Left lung (tissue), 10 donors: ENCODE results near the gene SGO1. TPM values are rescaled to one million over a fixed set of nuclear protein-coding genes. Genes with fewer than 3 reads are reported as not detected.

Experiments used
- ATAC-seq: fragments of 200-7000 bp; cut with Tn5 transposase; one replicate; pipeline ENCODE4 v1.9.1; 2020; ENCODE audit warnings: moderate library complexity
- DNase-seq, 4 donors: peaks; one replicate each; pipeline ENCODE4 v3.0.0-alpha.2; 2013 to 2020
- H3K27ac ChIP-seq, 2 donors: fragments of 200-600 bp; sonication (generic) in 1 of 2; one replicate each; pipeline versions ENCODE4 v1.5.0 to v1.8.0; 2020 to 2021
- H3K27me3 ChIP-seq, 2 donors: fragments of 200-600 bp; sonication (generic) in 1 of 2; one replicate each; pipeline versions ENCODE4 v1.5.0 to v1.8.0; 2020 to 2021
- H3K36me3 ChIP-seq, 2 donors: fragments of 200-600 bp; sonication (generic) in 1 of 2; one replicate each; pipeline versions ENCODE4 v1.5.0 to v1.8.0; 2020 to 2021
- H3K4me1 ChIP-seq, 2 donors: fragments of 200-600 bp; one replicate each; pipeline ENCODE4 v1.8.0; 2021
- H3K4me3 ChIP-seq, 2 donors: fragments of 200-600 bp; sonication (generic) in 1 of 2; one replicate each; pipeline versions ENCODE4 v1.5.0 to v1.8.0; 2020 to 2021; ENCODE audit warnings: mild to moderate bottlenecking in 1 of 2
- H3K9me3 ChIP-seq, 2 donors: fragments of 200-600 bp; sonication (generic) in 1 of 2; one replicate each; pipeline versions ENCODE4 v1.5.0 to v1.8.0; 2020 to 2021
- intact Hi-C, 2 donors: fragments of 100-400 bp; cut with DNase I; formaldehyde crosslinking; loops; one replicate each; pipeline versions ENCODE4 v1.11.2 to v1.14.2; 2022
- polyA plus RNA-seq, 6 donors: library from polyadenylated mRNA; unstranded; fragments of 120-200 nt; gene quantifications; one replicate each; pipeline ENCODE4 v1.2.1, GENCODE V29; 2013; ENCODE audit not compliant: insufficient read length in 6 of 6
- total RNA-seq, 2 donors: library from RNA; stranded (reverse); fragmentation: NEBNext Ultra II Directional; extraction: Animal tissue kit (Norgen Biotek cat#: 25700); gene quantifications; one replicate each; pipeline ENCODE4 v1.2.1, GENCODE V29; 2021
- TF ChIP-seq, protein P1 (sequence below), 2 donors: fragments of 200-600 bp; sonication (generic) in 1 of 2; IDR thresholded peaks; one replicate each; pipeline versions ENCODE4 v1.5.0 to v1.8.0; 2021; ENCODE audit warnings: antibody characterized with exemption in 2 of 2
- donor health status: DM: no; HTN: yes; CAD: no.
- donor health status: DM: no; HTN: no; CAD: no.

The SGO1 gene
- total and polyA plus RNA-seq, 8 donors: 2.7 to 16.0 (median 8.4) TPM

GRCh38 chr3:20160230-20160629, 25.8 kb downstream of the SGO1 start:
- H3K36me3 ChIP-seq: peaks cover 0 to 3% of the 10 kb centered on the region in 2 donors
- DNase-seq (no peak), ATAC-seq (no peak)
- no peak overlapping the region for H3K4me3 ChIP-seq
- no peaks in the 10 kb centered on the region for H3K4me1 ChIP-seq
- no peaks in the 10 kb centered on the region for H3K9me3 ChIP-seq
- peak overlapping the region in 1 of 2 donors; percentile 43 for H3K27ac ChIP-seq
- TF ChIP-seq, protein P1, sequence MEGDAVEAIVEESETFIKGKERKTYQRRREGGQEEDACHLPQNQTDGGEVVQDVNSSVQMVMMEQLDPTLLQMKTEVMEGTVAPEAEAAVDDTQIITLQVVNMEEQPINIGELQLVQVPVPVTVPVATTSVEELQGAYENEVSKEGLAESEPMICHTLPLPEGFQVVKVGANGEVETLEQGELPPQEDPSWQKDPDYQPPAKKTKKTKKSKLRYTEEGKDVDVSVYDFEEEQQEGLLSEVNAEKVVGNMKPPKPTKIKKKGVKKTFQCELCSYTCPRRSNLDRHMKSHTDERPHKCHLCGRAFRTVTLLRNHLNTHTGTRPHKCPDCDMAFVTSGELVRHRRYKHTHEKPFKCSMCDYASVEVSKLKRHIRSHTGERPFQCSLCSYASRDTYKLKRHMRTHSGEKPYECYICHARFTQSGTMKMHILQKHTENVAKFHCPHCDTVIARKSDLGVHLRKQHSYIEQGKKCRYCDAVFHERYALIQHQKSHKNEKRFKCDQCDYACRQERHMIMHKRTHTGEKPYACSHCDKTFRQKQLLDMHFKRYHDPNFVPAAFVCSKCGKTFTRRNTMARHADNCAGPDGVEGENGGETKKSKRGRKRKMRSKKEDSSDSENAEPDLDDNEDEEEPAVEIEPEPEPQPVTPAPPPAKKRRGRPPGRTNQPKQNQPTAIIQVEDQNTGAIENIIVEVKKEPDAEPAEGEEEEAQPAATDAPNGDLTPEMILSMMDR (IDR thresholded peaks at IDR 0.05): no peak
- no peaks in the 10 kb centered on the region for H3K27me3 ChIP-seq
- intact Hi-C loops: no loop called here

DNA sequence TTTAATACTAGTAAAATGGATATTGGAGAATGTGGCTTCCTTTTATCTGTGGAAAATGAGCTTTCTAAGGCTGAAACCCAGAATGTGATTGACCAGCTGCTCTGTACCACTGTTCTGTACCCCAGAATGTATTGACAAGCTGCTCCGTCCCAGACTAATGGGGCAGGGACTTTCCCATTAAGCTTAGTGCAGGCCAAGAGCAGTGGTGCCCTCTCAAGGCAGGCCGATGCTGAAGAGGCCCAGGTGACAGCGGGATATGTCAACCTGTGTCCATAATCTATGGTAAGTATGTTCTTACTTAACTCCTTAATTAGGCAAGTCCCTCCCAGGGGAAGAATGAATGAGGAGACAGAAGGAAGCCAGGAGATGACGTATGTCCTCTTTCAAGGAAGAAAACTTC, 31.1 kb downstream of the SGO1 start:
- no peaks in the 10 kb centered on the region for H3K9me3 ChIP-seq
- intact Hi-C loops: no loop called here
- no peak overlapping the region for H3K4me3 ChIP-seq
- peaks cover 0 to 20% of the 10 kb centered on the region in 2 donors for H3K36me3 ChIP-seq
- H3K4me1 ChIP-seq: no peaks in the 10 kb centered on the region
- H3K27ac ChIP-seq: no peak overlapping the region
- H3K27me3 ChIP-seq: no peaks in the 10 kb centered on the region
- TF ChIP-seq, protein P1 (IDR thresholded peaks at IDR 0.05): no peak
- DNase-seq (no peak), ATAC-seq (no peak)

DNA sequence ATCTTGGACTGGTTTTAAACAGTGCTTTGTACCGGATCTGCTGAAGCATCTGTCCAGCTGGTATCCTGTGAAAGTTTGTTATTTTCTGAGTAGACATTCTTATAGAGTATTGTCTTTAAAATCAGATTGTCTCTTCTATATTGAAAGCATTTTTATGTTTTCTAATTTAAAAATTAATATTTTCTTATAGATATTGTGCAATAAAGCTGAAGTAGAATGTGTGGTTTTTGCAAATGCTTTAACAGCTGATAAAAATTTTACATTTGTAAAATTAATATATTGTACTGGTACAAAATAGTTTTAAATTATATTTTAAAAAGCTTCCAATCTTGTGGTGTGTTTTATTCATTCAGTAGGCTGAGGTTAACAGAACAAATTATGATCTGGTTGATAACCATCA, 31.9 kb downstream of the SGO1 start:
- Histone ChIP-seq H3K27me3 (no peaks in the 10 kb centered on the region), H3K4me1 (no peaks in the 10 kb centered on the region), H3K27ac (no peak overlapping the region), H3K36me3 (peaks cover 0 to 23% of the 10 kb centered on the region in 2 donors), H3K4me3 (no peak overlapping the region), H3K9me3 (no peaks in the 10 kb centered on the region)
- TF ChIP-seq, protein P1 (IDR thresholded peaks at IDR 0.05): no peak
- intact Hi-C loops: no loop called here
- ATAC-seq (no peak), DNase-seq (no peak)

- ATAC-seq (no peak), DNase-seq (no peak)
- Histone ChIP-seq H3K9me3 (no peaks in the 10 kb centered on the region), H3K4me3 (no peak overlapping the region), H3K36me3 (peaks cover 0 to 25% of the 10 kb centered on the region in 2 donors), H3K27me3 (no peaks in the 10 kb centered on the region), H3K4me1 (no peaks in the 10 kb centered on the region), H3K27ac (no peak overlapping the region)
- TF ChIP-seq, protein P1 (IDR thresholded peaks at IDR 0.05): no peak
- intact Hi-C loops: no loop called here
Observed at GRCh38 chr3:20148466-20148865, 37.5 kb downstream of the SGO1 start.

DNA sequence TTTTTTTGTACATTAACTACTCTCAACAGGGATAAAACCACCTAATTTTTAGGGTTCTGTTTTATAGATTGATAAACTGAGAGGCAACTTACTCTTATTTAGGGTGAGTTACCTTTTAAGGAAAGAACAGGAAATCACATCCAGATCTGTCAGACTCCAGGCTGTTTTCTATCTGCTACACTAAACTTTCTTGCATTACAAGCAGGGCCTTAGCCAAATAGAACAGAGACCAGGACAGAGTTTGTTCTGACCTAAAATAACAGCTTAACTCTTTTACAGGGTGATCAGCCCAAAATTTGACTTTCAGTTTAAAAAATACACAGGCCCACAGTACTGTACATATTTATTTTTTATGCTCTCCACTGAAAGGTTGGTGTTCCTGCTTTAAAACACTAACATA, 38.6 kb downstream of the SGO1 start:
- Histone ChIP-seq H3K36me3 (peaks cover 0 to 22% of the 10 kb centered on the region in 2 donors), H3K9me3 (no peaks in the 10 kb centered on the region), H3K4me3 (no peak overlapping the region), H3K27me3 (no peaks in the 10 kb centered on the region), H3K4me1 (no peaks in the 10 kb centered on the region), H3K27ac (no peak overlapping the region)
- ATAC-seq: no peak
- intact Hi-C loops: no loop called here
- peak in 2 of 4 donors; percentile 70 to 77 for DNase-seq
- TF ChIP-seq, protein P1 (IDR thresholded peaks at IDR 0.05): no peak
